Bronchial epithelial cell (primary cell): ENCODE data around the gene TLCD2. TPM values are rescaled to one million over a fixed set of nuclear protein-coding genes. Genes with fewer than 3 reads are reported as not detected.

Experiments used
- total RNA-seq: library from RNA; depleted of rRNA; stranded (reverse); fragments of >200 nt; gene quantifications from 2 replicates; pipeline ENCODE4 v1.2.1, GENCODE V29; 2014

The TLCD2 gene
- total RNA-seq, 1 donor from 2014 or later = 4.5 TPM

Other genes with a start within 250 kb of the TLCD2 start
- 80.3 and 90.5 TPM in 2 replicates for gene MYO1C, start 217.7 kb downstream of the TLCD2 start, total RNA-seq
- 20.1 and 31.6 TPM in 2 replicates for gene INPP5K, start 193.8 kb downstream of the TLCD2 start, total RNA-seq
- 21.1 and 25.7 TPM in 2 replicates for gene PITPNA, start 147.6 kb downstream of the TLCD2 start, total RNA-seq
- 2.4 and 2.9 TPM in 2 replicates for gene SLC43A2, start 81.5 kb downstream of the TLCD2 start, total RNA-seq
- gene SCARF1, start 64.6 kb downstream of the TLCD2 start, total RNA-seq = 0.38 and 0.53 TPM in 2 replicates
- 3.4 and 3.8 TPM in 2 replicates for gene RILP, start 60.5 kb downstream of the TLCD2 start, total RNA-seq
- 57.7 and 71.0 TPM in 2 replicates for gene PRPF8, start 25.5 kb downstream of the TLCD2 start, total RNA-seq
- gene WDR81, start 14.3 kb upstream of the TLCD2 start, total RNA-seq = 13.8 and 21.6 TPM in 2 replicates
- 0.79 and 1.5 TPM in 2 replicates for gene SERPINF2, start 32.5 kb upstream of the TLCD2 start, total RNA-seq
- 51.3 and 112 TPM in 2 replicates for gene SERPINF1, start 51.7 kb upstream of the TLCD2 start, total RNA-seq
- gene SMYD4, start 119.5 kb upstream of the TLCD2 start, total RNA-seq = 7.9 and 10.4 TPM in 2 replicates
- 33.2 and 36.9 TPM in 2 replicates for gene RPA1, start 119.6 kb upstream of the TLCD2 start, total RNA-seq